MM.1S (cell line): ENCODE data around the gene TSPAN11.

Experiments used
- EZH2 ChIP-seq: fragments of 300-600 bp; sonication (generic); optimal IDR thresholded peaks from 2 replicates; pipeline ENCODE3; 2017; ENCODE audit warnings: low read depth, mild to moderate bottlenecking, antibody characterized with exemption, low read length, mixed read lengths
- EZH2phosphoT487 ChIP-seq: fragments of 300-600 bp; sonication (generic); IDR thresholded peaks from 2 replicates; pipeline ENCODE4 v1.6.1; 2018; ENCODE audit warnings: antibody characterized with exemption, low read length
- TF ChIP-seq, protein P1 (sequence below): fragments of 300-600 bp; sonication (generic); IDR thresholded peaks from 2 replicates; pipeline ENCODE4 v1.5.1; 2016; ENCODE audit warnings: antibody characterized with exemption, low read length, mixed read lengths

DNA sequence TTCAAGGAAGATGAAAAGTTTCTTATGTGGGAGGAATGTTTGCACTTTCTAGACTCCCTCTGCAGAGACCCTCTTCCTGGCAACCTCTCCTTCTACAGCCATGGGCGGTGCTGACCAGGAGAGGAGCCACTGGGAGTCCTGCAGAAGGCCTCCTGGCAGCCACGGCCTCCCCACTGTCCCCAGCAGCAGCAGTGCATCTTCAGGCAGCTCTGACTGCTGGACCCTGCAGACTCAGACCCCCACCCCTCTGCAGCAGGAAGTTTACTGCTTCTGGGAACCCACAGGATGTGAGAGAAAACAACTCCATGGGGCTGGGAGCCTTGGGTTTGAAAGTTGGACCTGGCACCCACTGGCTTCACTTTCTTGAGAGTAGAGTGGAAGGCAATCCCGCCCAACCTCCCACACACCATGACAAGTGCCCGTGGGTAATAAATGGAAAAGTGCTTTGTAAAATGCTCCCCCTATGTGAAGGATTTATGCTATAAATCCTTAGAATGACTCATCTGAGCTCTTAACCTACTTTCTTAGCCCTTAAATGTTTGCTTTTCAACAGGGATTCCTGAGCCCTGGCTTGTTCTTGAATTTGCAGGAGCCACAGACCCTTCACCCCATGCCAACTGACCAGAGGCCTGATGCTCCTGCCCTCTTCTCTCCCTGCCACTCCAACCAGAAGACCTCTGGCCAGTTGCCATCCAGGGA is 109.6 kb downstream of the TSPAN11 start:
- TF ChIP-seq, protein P1, sequence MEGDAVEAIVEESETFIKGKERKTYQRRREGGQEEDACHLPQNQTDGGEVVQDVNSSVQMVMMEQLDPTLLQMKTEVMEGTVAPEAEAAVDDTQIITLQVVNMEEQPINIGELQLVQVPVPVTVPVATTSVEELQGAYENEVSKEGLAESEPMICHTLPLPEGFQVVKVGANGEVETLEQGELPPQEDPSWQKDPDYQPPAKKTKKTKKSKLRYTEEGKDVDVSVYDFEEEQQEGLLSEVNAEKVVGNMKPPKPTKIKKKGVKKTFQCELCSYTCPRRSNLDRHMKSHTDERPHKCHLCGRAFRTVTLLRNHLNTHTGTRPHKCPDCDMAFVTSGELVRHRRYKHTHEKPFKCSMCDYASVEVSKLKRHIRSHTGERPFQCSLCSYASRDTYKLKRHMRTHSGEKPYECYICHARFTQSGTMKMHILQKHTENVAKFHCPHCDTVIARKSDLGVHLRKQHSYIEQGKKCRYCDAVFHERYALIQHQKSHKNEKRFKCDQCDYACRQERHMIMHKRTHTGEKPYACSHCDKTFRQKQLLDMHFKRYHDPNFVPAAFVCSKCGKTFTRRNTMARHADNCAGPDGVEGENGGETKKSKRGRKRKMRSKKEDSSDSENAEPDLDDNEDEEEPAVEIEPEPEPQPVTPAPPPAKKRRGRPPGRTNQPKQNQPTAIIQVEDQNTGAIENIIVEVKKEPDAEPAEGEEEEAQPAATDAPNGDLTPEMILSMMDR, result no peak
- TF ChIP-seq EZH2 (no peak), EZH2phosphoT487 (no peak)
